T1000 (cell line): ENCODE measurements around the gene ZNF407.
"Not testable (repeated sequence)": the region's sequence is repeated elsewhere in the genome, so short reads cannot be mapped to it uniquely, and the experiment has no call there.

Experiments used
- DNase-seq: peaks from one replicate; lab custom pipeline; 2025; ENCODE audit warnings: mixed read lengths; lab: John Stamatoyannopoulos, UW

Gene ZNF407

DNA sequence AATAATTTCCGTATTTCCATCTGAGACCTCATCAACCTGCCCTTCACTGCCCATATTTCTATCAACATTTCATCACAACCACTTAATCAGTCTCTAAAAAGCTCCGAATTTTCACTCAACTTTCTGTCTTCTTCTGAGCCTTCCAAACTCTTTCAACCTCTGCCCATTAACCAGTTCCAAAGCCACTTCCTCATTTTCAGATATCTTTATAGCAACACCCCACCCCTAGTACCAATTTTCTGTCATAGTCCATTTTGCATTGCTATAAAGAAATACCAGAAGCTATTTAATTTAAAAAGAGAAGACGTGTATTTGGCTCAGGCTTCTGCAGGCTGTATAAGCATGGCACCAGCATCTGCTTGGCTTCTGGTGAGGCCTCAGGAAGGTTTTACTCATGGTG, 504.2 kb downstream of the ZNF407 start:
- no peak for DNase-seq

DNA sequence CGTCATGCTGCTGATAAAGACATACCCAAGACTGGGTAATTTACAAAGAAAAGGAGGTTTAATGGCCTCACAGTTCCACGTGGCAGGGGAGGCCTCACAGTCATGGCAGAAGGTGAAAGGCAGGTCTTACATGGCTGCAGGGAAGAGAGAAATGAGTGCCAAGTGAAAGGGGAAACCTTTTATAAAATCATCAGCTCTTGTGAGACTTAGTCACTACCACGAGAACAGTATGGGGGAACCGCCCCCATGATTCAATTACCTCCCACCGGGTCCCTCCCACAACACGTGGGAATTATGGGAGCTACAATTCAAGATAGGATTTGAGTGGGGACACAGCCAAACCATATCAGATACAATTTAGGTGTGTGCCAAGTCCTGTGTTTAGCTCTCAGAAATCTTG, 506.4 kb downstream of the ZNF407 start:
- not testable (repeated sequence) for DNase-seq

DNA sequence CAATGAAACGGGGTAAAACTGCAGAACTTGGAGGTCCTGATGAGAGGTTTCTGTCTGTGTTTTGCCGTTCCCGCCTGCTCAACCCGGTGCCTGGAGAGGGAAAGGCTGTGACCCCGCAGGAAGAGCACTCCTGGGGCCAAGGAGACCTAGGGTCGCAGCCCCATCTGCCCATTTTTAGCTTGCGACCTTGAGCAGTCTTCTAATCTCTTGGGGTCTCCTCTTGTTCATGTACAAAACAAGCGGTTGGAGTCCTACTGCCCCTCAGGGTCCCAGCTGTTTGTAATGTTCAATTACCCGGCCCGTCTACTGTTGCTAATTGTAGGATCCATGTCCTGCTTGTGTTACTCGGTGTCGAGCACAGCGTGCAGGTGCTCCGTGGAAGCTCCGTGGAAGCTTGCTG, 506.8 kb downstream of the ZNF407 start:
- no peak for DNase-seq

DNA sequence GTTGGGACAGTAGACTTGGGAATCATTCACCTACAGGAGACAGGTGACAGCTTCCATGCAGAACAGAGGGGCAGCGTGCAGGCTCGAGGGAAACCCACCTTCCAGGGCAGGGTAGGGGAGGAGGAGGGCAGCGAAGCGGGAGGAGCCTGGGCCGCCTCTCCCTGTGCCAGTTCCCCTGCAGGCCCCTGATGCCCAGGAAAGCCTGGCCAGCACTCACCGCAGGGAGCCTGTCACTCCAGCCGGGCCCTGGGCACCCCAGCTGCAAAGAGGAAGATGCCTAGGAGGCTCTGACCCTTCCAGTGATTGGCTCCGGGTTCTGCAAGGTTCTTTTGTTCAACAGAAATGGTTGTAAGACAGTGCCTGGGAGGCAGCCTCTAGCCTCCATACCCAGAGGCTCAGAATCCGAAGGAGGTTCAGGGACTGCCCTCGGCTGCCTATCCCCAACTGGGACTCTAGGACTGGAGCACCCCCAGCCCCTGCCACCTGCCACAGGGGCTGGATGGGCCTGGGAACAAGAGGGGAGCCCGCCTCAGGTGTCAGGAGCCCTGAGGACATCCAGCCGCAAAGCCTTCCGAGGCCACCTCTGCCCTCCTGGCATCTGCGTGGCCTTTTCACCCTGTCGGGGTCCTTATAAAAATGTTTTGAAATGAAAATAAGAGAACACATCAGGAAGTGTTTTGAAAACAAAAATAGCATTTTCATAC, 508.0 kb downstream of the ZNF407 start:
- no peak for DNase-seq

DNA sequence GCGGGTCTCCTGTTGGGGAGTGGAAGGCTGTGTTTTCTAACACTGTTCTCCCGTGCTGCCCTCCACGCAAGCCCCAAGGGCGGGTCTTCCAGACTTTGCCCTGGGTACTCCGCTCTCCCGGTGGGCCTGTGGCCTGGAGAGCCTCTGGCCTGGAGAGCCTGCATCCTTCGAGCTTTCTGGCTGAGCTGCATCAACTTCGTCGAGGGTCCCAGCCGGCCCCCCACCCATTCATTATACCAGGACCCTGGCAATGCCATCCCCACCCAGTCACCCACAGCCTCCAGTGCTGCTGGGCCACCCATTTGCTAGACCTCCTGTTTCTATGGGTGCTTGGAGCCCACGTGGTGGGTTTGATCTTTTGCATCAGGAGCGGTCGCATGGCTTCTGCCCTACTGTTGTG, 509.1 kb downstream of the ZNF407 start:
- no peak for DNase-seq

DNA sequence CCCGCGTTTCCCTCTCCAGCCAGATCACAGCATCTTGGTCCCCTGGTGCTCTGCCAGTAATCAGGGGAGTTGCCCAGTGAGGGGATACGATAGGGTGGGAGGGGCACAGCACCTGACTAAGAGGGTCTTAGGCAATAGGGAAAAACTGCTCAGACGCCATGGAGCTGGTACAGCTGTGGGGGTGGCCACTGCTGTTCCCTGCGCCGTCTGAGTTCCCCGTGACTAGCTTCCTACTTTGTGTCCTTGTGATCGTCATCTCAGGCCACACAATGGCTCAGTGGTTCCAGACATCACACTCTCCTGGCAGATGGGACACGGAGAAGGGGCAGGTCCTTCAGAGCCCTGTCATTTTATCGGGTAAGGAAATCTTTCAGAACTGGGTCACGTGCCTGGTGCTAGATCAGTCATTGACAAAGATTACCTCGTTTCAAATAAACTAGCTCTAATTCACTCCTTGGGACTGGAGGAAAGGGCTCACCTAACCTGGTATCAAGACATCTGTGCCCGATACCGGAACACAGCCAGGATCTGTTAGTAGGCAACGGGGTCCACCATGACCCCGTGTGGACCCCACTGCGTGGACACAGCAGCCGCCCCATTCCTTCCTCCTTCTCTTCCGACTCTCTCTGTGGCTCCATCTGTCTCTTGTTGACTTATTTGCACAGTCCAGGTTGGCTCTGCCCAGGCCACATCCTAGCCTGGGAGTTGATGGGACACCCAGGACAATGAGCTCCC, 509.7 kb downstream of the ZNF407 start:
- no peak for DNase-seq

DNA sequence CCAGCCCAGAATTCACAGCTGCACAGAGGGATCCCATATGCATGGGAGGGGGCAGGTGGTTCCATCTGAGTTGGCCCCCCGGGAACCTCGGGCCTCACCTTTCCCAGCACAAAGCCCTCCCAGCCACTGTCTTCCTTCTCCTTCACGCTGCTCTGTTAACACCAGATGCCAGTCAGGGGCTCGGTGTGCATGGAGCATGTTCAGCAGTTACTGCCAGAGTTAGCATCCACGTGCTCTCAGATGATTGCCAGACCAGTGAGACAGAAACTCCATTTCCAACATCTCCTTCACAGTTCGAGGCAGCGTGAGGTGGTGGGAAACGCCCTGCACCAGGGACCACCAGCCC, 510.2 kb downstream of the ZNF407 start:
- no peak for DNase-seq

DNA sequence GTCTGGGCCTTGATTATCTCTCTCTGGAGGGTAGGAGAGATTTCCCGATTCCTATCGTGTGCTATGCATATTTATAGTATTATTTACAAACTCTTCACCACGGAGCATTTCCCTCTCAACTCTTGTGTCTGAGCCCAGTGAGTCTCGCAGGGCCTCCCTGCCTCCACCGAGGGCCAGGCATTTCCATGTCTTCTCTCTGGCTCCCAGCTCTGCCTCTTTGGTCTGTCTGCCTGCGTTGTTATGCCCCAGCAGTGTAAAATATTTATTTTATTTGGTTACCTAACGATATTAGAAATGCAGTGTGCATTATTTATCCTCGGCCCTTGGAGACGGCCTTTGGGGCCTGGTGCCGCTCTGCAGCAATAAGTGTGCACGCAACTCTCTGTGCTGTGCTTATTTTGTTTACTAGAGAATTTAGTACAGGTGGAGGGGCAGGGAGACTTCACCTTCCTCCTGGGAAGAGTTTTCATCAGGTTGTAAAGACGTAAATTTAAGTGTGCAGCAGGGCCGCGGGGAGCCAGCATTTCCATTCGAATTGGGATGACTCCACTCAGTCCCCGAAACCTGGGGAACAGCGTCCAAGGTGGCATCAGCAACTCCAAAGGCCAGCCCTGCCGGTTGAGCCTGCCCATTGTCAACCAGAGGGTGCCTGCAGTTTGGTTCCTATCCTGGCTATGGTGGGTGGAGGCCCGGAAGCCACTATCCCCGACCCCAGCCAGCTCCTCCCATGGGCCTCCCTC, 511.1 kb downstream of the ZNF407 start:
- DNase-seq: no peak

DNA sequence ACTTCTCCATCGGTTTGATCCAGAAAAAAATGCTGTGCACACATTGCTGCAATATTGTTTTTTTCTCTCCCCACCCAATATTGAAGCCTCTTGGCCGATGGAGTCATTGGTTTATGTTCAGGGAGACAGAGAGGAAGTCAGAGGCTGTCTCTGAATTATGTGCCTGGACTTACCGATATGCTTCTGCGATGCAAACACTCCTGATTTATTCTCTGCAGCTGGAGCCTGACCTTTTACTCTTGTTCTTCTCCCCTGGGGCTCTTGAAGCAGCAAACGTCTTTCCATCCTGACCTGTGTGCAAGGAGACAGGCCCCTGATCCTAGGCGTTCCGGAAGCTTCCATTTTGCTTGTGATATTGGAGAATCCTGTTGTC, 511.6 kb downstream of the ZNF407 start:
- no peak for DNase-seq

DNA sequence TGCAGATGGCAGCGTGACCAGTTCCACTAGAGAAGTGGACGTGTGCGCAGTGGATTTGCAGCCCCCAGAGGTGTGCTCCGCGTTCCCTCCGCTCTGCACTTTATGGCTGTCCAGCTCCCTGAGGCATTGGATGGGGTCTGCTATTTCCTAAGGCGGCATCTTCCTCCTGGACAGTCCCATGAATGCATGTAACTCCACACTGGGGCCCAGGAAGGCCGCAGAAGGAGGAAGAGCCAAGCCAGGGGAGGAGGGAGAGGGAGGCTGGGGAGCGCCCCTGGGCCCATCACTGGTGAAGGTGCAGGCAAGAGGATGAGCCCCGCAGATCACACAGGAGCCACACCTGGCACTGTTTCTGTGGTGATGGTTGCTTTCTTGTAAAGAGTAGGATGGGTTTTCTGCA, 512.1 kb downstream of the ZNF407 start:
- DNase-seq: no peak

DNA sequence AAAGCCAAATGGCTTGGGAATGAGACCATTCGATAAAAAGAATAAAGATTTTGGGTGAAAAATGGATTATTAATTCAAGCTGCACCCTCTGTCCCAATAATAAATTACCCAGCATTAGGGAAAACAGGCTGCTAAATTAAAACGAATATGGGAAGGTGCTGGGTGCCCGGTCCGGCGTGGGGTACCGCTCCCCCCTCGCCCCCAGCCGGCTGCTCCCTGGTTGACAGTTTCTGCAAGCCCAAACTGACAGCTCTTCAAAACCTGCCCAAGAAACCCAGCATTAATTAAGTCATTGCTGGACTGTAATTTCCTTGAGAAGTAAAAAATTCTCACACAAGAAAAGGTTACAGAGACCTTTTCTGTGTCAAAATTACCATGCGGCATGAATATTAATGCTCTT, 512.6 kb downstream of the ZNF407 start:
- DNase-seq: no peak

DNA sequence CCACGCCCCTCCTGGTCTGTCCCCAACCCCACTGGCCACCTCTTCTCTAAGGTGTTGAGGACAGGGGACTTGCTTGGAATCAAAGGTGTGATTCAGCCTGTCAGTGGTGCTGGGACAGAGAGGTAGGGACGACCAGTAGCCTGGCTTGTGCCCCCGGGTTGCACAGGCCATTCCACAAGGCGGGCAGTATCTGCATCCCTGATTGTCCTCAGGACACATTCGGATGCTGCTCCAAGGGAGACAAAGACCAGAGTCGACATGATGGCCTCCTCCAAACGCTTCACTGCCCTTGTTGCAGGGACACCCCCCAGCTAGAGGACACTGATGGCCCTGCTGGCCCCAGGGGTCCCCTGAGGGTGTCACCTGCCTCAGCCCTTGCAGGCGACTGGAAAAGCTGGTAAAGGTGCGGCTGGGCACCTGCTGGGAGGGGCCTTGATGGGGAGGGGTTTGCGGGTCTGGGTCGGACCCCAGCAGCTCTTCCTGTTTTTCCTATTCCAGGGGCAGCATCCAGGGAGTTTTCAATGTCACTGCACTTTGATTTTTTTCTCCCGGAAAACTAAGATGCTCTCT, 513.3 kb downstream of the ZNF407 start:
- no peak for DNase-seq

DNA sequence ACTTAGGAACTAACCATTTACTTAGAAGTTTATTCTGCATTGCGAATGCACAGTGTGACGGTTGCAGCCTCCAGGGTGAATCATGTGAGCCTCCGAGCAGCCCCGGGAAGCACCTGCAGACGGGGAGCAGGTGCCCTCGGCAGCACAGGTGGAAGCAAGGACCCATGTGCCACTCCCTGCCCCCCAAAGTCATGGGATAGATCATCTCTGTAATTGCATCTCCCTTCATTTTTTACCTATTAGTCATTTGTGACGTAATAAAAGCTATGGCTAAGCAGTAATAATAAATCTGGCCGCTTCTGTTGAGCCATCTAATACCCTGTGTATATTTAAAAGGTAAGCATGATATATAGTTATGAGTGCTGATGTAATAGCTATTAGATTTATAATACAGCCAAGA, 514.1 kb downstream of the ZNF407 start:
- DNase-seq: no peak

DNA sequence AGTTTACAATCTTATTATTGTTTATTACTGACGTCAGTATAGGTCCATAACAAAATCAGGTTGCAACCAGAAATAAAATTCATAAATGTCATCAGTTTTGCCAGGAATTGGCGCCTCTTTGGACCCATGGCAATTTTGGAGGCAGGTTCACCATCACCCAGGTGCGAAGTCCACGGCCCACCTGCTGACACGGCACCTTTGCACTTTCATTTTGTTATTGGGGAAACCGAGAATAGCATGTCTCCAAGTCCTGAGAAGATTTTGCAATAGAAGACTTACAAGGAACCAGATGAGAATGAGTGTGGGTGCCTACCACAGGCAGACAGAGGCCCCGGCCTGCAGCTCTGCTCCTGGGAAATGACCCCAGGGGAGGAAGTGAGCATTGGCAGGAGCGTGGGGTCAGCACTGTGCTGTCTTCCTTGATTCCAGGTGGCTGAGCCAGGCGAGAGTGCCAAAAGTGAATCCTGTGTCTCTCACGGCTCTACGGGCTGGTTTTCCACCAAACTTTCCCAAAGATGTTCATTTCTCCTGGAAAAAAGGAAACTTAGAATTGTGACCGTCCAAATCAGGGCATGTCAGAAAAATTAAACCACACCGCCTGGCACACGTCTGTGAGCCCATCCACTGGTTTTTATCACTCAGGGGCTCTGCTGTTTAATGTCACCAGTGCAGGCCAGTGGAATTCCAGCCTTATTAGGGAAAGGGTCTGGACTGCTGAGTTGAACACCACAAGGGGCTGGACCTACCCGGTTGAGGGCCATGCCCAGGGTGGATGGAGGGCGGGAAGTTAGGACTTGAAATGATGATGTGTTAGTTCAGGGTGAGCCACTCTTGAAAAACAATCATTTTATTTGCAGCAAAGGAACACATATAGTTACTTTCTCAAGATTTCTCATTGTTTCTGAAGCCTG, 514.8 kb downstream of the ZNF407 start:
- DNase-seq: no peak

DNA sequence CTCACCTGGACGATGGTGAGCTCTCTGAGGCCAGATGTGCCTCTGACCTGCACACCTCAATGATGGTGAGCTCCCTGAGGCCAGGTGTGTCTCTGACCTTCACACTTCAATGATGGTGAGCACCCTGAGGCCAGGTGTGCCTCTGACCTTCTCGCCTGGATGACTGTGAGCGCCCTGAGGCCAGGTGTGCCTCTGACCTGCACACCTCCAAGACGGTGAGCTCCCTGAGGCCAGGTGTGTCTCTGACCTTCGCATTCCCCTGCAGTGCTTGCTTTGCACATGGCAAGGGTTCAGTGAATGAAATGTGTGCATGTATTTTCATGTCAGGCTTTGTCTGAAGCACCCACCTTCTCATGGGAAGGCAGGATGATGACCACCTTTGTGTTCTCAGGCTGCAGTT, 515.8 kb downstream of the ZNF407 start:
- DNase-seq: no peak

DNA sequence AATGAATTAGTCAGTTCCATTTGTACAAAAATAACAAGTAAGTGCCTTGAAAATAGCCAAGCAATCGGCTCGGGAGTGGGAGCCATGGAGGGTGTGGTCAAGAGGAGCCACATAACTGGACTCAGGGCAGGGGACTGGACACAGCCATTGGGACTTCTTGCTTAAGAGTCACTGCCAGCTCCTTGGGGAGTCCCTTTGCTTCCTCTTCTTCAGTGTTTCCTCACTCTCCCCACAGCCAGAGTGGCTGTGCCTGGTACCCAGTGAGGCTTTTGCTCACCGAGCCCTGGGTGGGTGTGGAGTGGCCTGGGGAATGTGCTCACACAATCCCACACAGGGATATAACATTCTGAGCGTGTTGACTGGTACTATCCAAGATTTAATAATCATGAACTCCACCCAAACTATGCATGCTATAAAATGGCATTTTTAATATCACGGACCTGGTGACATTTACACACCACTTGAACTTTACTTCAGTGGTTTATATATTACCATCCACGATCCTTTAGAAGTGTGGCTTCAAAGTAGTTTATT, 516.6 kb downstream of the ZNF407 start:
- DNase-seq: no peak
